BLaER1 treated with 17β-estradiol and CSF1 and Interleukin-3, amounts not matched to agents 10 nM and 100 nM (cell line): Measurements from ENCODE around the gene SLC25A14.
"Not testable (repeated sequence)": the region's sequence is repeated elsewhere in the genome, so short reads cannot be mapped to it uniquely, and the experiment has no call there.

ENCODE experiments used
- H3K27ac ChIP-seq, 11 experiments: shearing (Covaris generic); formaldehyde crosslinking; 2 replicates each; pipeline ENCODE4 v1.8.1; 2022
- H3K27me3 ChIP-seq, 11 experiments: shearing (Covaris generic); formaldehyde crosslinking; 2 replicates each; pipeline ENCODE4 v1.8.1; 2022
- H3K36me3 ChIP-seq, 11 experiments: shearing (Covaris generic); formaldehyde crosslinking; 2 replicates each; pipeline ENCODE4 v1.8.1; 2022
- H3K4me1 ChIP-seq, 10 experiments: shearing (Covaris generic); formaldehyde crosslinking; 2 replicates each; pipeline ENCODE4 v1.8.1; 2022
- H3K4me2 ChIP-seq, 11 experiments: shearing (Covaris generic); formaldehyde crosslinking; 2 replicates each; pipeline ENCODE4 v1.8.1; 2022
- H3K4me3 ChIP-seq, 10 experiments: shearing (Covaris generic); formaldehyde crosslinking; 2 replicates each; pipeline ENCODE4 v1.8.1; 2022
- H3K9ac ChIP-seq, 11 experiments: shearing (Covaris generic); formaldehyde crosslinking; 2 replicates each; pipeline ENCODE4 v1.8.1; 2022
- H3K9me3 ChIP-seq, 11 experiments: shearing (Covaris generic); formaldehyde crosslinking; replicated peaks in 1 of 11; 2 replicates each; pipeline ENCODE4 v1.8.1; 2022
- H4K20me1 ChIP-seq, 11 experiments: shearing (Covaris generic); formaldehyde crosslinking; 2 replicates each; pipeline ENCODE4 v1.8.1; 2022
- Cebpa-rat ChIP-seq, 11 experiments: shearing (Covaris generic); IDR thresholded peaks; 2 replicates each; pipeline ENCODE4 v1.8.1; 2022

Gene SLC25A14

DNA sequence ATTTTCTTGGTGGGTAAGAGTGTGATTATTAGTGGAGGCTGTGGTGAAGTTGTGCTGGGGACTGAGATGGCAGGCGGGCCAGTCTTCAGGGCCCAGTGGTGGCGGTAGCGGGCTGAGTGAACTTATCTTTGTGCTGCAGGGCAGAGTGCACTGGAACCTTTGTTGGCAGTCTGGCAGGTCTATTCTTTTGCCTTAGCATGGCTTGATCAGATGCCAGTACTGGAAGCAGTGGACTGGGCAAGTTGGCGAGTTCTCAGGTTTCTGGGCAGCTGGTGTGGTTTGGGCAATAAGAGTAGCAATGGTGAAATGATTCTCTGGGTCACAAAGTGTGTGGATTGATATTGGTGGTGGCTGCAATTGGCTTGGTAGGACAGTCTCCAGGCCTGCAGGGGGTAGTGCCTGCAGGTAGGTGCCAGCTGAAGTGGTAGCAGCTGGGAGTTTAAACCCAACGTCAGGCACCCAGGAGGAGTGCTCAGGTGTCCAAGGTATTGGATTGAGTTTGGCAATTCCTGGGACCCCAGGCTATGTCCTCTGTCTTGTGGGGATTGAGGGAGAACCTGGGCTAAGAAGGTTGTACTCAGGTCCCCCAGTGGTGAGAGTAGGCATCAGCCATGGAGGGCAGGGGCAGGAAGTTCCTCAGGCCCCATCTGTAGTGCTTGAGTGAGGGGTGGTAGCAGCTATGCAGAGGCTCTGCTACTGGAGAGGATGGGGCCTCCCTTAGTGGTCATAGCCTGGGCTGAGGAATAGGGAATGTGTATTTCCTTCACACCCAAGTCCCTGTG is 34.9 kb upstream of the SLC25A14 start:
- Histone ChIP-seq H3K4me2 (no peak overlapping the region), H3K4me1 (no peaks in the 10 kb centered on the region), H3K27ac (no peak overlapping the region), H3K4me3 (no peak overlapping the region), H4K20me1 (peaks cover 0 to 3% (median 0%) of the 10 kb centered on the region in 11 experiments; a peak in 1 of 22 replicates), H3K9me3 (peaks cover 0 to 15% (median 8%) of the 10 kb centered on the region in 11 experiments; a peak in 10 of 22 replicates), H3K27me3 (peaks cover 23 to 80% (median 55%) of the 10 kb centered on the region in 11 experiments; a peak in 21 of 22 replicates), H3K36me3 (no peaks in the 10 kb centered on the region), H3K9ac (no peak overlapping the region)
- no peak for TF ChIP-seq Cebpa-rat (IDR thresholded peaks at IDR 0.05)

DNA sequence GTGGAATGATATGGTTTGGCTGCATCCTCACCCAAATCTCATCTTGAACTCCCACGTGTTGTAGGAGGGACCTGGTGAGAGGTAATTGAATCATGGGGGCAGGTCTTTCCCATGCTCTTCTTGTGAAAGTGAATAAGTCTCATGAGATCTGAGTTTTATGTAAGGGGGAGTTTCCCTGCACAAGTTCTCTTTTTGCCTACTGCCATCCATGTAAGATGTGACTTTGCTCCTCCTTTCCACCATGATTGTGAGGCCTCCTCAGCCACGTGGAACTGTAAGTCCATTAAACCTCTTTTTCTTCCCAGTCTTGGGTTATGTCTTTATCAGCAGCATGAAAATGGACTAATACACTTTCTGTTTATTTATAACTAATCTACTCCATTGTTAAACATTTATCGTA is 19.8 kb upstream of the SLC25A14 start:
- H3K36me3 ChIP-seq, H3K27ac ChIP-seq, H3K4me3 ChIP-seq, H3K4me2 ChIP-seq, H4K20me1 ChIP-seq, H3K4me1 ChIP-seq, H3K9ac ChIP-seq: not testable (repeated sequence)
- H3K27me3 ChIP-seq, result peaks cover 85 to 100% (median 97%) of the 10 kb centered on the region in 11 experiments
- H3K9me3 ChIP-seq, result peaks cover 21 to 55% (median 27%) of the 10 kb centered on the region in 11 experiments

DNA sequence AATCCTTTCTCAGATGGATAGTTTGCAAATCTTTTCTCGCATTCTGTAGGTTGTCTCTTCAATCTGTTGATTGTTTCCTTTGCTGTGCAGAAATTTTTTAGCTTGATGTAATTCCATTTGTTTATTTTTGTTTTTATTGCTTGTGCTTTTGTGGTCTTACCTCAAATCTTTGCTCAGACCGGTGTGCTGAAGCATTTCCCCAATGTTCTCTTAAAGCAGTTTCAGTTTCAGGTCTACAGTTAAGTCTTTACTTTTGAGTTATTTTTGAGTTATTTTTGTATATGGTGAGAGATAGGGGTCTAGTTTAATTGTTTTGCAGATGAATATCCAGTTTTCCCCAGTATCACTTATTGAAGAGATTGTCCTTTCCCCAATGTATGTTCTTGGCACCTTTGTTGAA is 18.2 kb upstream of the SLC25A14 start:
- no peak overlapping the region for H3K4me2 ChIP-seq
- H3K27me3 ChIP-seq, result peaks cover 85 to 100% (median 97%) of the 10 kb centered on the region in 11 experiments
- H3K27ac ChIP-seq, result no peak overlapping the region
- H4K20me1 ChIP-seq, result no peaks in the 10 kb centered on the region
- H3K4me1 ChIP-seq, result no peaks in the 10 kb centered on the region
- no peaks in the 10 kb centered on the region for H3K36me3 ChIP-seq
- H3K9ac ChIP-seq, result no peak overlapping the region
- no peak overlapping the region for H3K4me3 ChIP-seq
- peaks cover 21 to 55% (median 27%) of the 10 kb centered on the region in 11 experiments for H3K9me3 ChIP-seq
- no peak for TF ChIP-seq Cebpa-rat (IDR thresholded peaks at IDR 0.05)

DNA sequence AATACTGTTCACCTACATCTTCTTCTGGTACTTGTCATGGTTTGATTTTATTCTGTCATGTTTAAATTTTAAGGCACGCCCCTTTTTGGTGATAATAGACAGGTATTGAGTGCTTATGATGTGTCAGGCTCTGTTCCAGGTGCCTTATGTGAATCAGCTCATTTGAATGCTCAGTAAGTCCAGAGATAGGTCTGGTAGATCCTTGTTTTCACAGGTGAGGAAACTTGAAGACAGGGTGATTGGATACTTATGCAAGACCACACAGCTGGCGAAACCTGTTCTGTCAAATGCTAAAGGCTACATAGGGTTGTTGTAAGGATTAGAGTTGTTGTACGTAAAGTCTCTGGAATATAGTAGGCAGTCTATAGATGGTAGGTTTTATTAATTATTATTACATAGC is 9.6 kb upstream of the SLC25A14 start:
- Histone ChIP-seq H3K27me3 (peaks cover 83 to 100% (median 93%) of the 10 kb centered on the region in 11 experiments), H3K36me3 (no peaks in the 10 kb centered on the region), H3K4me3 (no peak overlapping the region), H3K9me3 (no peaks in the 10 kb centered on the region), H3K9ac (no peak overlapping the region), H3K4me1 (no peaks in the 10 kb centered on the region), H3K27ac (no peak overlapping the region), H4K20me1 (peaks cover 0 to 5% (median 0%) of the 10 kb centered on the region in 11 experiments; a peak in 3 of 22 replicates), H3K4me2 (no peak overlapping the region)
- no peak for TF ChIP-seq Cebpa-rat (IDR thresholded peaks at IDR 0.05)

DNA sequence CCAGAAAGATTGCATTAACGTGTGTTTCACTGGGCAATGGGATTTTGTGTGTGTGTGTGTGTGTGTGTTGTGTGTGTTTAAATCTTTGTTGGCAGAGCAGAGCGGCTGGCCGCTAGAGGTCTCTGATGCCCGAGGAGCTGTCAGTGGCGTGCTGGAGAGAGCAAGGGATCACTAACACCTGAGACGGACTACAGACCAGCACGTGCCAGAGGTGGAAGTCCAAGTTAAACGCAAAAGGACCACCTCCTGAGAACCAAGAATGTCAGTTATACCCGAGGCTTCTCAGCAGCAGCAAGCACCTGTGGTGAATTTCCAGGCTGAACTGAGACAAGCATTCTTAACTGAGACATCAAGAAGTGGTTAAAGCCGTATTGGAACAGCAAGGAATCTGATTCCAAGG is 9.0 kb upstream of the SLC25A14 start:
- Histone ChIP-seq H3K36me3 (no peaks in the 10 kb centered on the region), H3K9ac (no peak overlapping the region), H3K4me2 (no peak overlapping the region), H4K20me1 (peaks cover 0 to 5% (median 0%) of the 10 kb centered on the region in 11 experiments; a peak in 3 of 22 replicates), H3K4me1 (no peaks in the 10 kb centered on the region), H3K27me3 (peaks cover 83 to 100% (median 93%) of the 10 kb centered on the region in 11 experiments), H3K4me3 (no peak overlapping the region), H3K27ac (no peak overlapping the region), H3K9me3 (no peaks in the 10 kb centered on the region)
- no peak for TF ChIP-seq Cebpa-rat (IDR thresholded peaks at IDR 0.05)

DNA sequence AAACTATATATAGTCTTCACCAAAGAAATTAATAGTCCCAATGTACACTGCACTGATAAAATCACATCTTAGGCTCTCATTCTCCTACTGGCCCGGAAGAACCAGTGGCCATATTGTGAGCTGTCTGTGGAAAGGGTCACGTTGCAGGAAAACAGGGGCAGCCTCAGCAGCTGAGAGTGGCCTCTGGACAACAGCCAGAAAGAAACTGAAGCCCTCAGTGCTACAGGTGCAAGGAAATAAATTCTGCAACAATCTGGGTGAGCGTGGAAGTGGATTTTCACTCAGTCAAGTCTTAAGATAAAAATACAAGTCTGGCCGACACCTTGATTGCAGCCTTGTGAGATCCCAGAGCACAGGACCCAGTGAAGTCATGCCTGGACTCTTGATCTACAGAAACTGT is 3.2 kb upstream of the SLC25A14 start:
- no peaks in the 10 kb centered on the region for H3K36me3 ChIP-seq
- H3K4me2 ChIP-seq, result no peak overlapping the region
- H3K4me1 ChIP-seq, result peaks cover 0 to 12% (median 9%) of the 10 kb centered on the region in 10 experiments; a peak in 8 of 20 replicates
- H3K4me3 ChIP-seq, result no peak overlapping the region
- H3K27me3 ChIP-seq, result peaks cover 66 to 98% (median 92%) of the 10 kb centered on the region in 11 experiments
- H3K9ac ChIP-seq, result no peak overlapping the region
- H3K27ac ChIP-seq, result no peak overlapping the region
- no peaks in the 10 kb centered on the region; a peak in 1 of 22 replicates for H4K20me1 ChIP-seq
- H3K9me3 ChIP-seq, result peaks cover 0 to 5% (median 0%) of the 10 kb centered on the region in 11 experiments; a peak in 1 of 22 replicates
- TF ChIP-seq Cebpa-rat (IDR thresholded peaks at IDR 0.05), result no peak

DNA sequence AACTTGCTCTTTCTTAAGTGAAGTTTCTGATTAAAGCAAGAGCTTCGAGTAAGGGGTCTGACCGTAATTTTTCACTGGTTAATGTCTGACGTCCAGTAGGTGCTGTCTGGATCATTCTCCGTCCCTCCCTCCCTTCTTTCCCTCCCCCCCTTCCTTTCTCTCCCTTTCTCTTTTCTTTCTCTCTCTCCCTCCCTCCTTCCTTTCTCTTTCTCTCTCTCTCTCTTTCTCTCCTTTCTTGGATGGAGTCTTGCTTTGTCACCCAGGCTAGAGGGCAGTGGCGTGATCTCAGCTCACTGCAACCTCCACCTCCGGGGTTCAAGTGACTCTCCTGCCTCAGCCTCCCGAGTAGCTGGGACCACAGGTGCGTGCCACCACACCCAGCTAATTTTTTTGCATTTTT is 850 bp upstream of the SLC25A14 start:
- peak overlapping the region in 9 of 11 experiments; percentile 73 to 82 (median 80); a peak in 11 of 22 replicates for H3K9ac ChIP-seq
- H3K4me1 ChIP-seq, result peaks cover 0 to 12% (median 9%) of the 10 kb centered on the region in 10 experiments; a peak in 8 of 20 replicates
- peaks cover 70 to 98% (median 94%) of the 10 kb centered on the region in 11 experiments for H3K27me3 ChIP-seq
- H3K27ac ChIP-seq, result peak overlapping the region in 9 of 11 experiments; percentile 71 to 85 (median 81); a peak in 14 of 22 replicates
- peak overlapping the region; percentile 62 to 83 (median 71) for H3K4me2 ChIP-seq
- H3K36me3 ChIP-seq, H3K9me3 ChIP-seq, H4K20me1 ChIP-seq: not testable (repeated sequence)
- H3K4me3 ChIP-seq, result peak overlapping the region; percentile 62 to 77 (median 73); a peak in 17 of 20 replicates

DNA sequence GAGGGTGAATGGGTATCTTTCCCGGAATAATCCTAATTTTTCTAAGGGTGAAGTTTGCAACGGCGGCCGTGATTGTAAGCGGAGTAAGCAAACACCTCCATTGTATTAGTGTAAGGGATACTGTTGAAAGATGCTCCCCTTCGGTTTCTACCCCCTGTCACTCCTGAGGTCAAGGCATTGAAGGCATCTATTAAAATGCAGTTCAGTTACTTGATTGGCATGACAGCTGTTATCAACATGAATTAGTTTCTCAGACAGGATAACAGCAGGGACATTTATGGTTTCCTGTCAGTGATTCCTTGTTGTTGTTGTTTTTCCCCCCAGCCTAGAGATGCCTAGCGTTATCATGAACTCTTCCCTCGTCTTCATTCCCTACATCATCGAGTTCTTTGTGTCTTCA is 552 bp downstream of the SLC25A14 start:
- H3K4me3 ChIP-seq, result peak overlapping the region; percentile 62 to 77 (median 73)
- peaks cover 0 to 5% (median 0%) of the 10 kb centered on the region in 11 experiments; a peak in 1 of 22 replicates for H3K9me3 ChIP-seq
- H3K27ac ChIP-seq, result peak overlapping the region in 10 of 11 experiments; percentile 51 to 85 (median 80); a peak in 17 of 22 replicates
- H3K9ac ChIP-seq, result peak overlapping the region; percentile 73 to 82 (median 80)
- peaks cover 0 to 19% (median 9%) of the 10 kb centered on the region in 10 experiments; a peak in 9 of 20 replicates for H3K4me1 ChIP-seq
- H3K4me2 ChIP-seq, result peak overlapping the region; percentile 62 to 83 (median 76)
- no peaks in the 10 kb centered on the region for H3K36me3 ChIP-seq
- TF ChIP-seq Cebpa-rat (IDR thresholded peaks at IDR 0.05), result no peak
- H3K27me3 ChIP-seq, result peaks cover 73 to 100% (median 96%) of the 10 kb centered on the region in 11 experiments
- no peaks in the 10 kb centered on the region for H4K20me1 ChIP-seq

DNA sequence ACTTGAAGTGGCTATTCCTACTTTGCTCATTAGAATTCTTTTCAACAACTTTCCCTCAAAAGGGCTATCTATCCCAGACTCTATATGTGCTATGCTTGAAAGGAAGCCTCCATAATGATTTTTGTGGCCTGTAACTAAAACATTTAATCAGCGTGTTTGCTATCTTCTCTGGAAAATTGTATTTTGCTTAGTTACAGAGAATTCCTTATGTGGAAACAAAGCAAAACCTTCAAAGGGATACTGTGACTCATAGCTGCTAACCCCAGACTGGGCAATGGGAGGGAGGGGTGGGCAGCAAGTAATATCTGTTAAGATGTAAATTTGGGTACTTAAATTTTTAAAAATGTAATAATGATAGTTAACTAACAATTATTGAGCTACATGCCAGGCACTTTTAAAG is 3.7 kb downstream of the SLC25A14 start:
- no peaks in the 10 kb centered on the region for H4K20me1 ChIP-seq
- H3K4me1 ChIP-seq, result peaks cover 0 to 25% (median 10%) of the 10 kb centered on the region in 10 experiments; a peak in 9 of 20 replicates
- H3K4me2 ChIP-seq, result no peak overlapping the region
- no peak for TF ChIP-seq Cebpa-rat (IDR thresholded peaks at IDR 0.05)
- no peak overlapping the region for H3K9ac ChIP-seq
- H3K27me3 ChIP-seq, result peaks cover 83 to 100% (median 97%) of the 10 kb centered on the region in 11 experiments
- H3K9me3 ChIP-seq, result peaks cover 0 to 5% (median 0%) of the 10 kb centered on the region in 11 experiments; a peak in 1 of 22 replicates
- H3K4me3 ChIP-seq, result no peak overlapping the region
- H3K27ac ChIP-seq, result no peak overlapping the region
- no peaks in the 10 kb centered on the region for H3K36me3 ChIP-seq
